HG03575 (cell line): Measurements from ENCODE around the gene TRUB2.
"Not testable (repeated sequence)": the region's sequence is repeated elsewhere in the genome, so short reads cannot be mapped to it uniquely, and the experiment has no call there.

Experiments used
- ATAC-seq: cut with Tn5 transposase; IDR thresholded peaks from one replicate; pipeline ENCODE4 v1.9.1; 2021; ENCODE audit not compliant: unreplicated experiment, insufficient number of reproducible peaks, low FRiP score; ENCODE audit errors: extremely low read depth

TRUB2 gene

GRCh38 chr9:128310461-128310860 lies 11.8 kb downstream of the TRUB2 start:
- ATAC-seq = no peak

- no peak for ATAC-seq
Observed at GRCh38 chr9:128309551-128309950, 12.7 kb downstream of the TRUB2 start.

- ATAC-seq = no peak
Observed at GRCh38 chr9:128304971-128305288, 17.3 kb downstream of the TRUB2 start.

GRCh38 chr9:128304136-128304970 lies 17.9 kb downstream of the TRUB2 start:
- no peak for ATAC-seq

GRCh38 chr9:128298535-128299482 lies 23.4 kb downstream of the TRUB2 start:
- no peak for ATAC-seq

- no peak for ATAC-seq
Observed at GRCh38 chr9:128297221-128297773, 24.9 kb downstream of the TRUB2 start.

- no peak for ATAC-seq
Observed at GRCh38 chr9:128296340-128297220, 25.7 kb downstream of the TRUB2 start.

- ATAC-seq = no peak
Observed at GRCh38 chr9:128294142-128294541, 28.1 kb downstream of the TRUB2 start.

GRCh38 chr9:128293091-128293490 lies 29.2 kb downstream of the TRUB2 start:
- no peak for ATAC-seq

GRCh38 chr9:128292009-128292408 lies 30.2 kb downstream of the TRUB2 start:
- ATAC-seq = no peak

GRCh38 chr9:128288273-128289004 lies 33.8 kb downstream of the TRUB2 start:
- no peak for ATAC-seq

GRCh38 chr9:128286440-128286839 lies 35.8 kb downstream of the TRUB2 start:
- no peak for ATAC-seq

GRCh38 chr9:128285033-128285784 lies 37.0 kb downstream of the TRUB2 start:
- ATAC-seq = no peak

- ATAC-seq = no peak
Observed at GRCh38 chr9:128282500-128282899, 39.7 kb downstream of the TRUB2 start.

- no peak for ATAC-seq
Observed at GRCh38 chr9:128280084-128280622, 42.1 kb downstream of the TRUB2 start.

- ATAC-seq = not testable (repeated sequence)
Observed at GRCh38 chr9:128279088-128280073, 42.9 kb downstream of the TRUB2 start.
